WTC11 (cell line): ENCODE results near the gene SRSF1. TPM values are rescaled to one million over a fixed set of nuclear protein-coding genes. Genes with fewer than 3 reads are reported as not detected.

ENCODE experiments used
- ATAC-seq: fragments of 200-7000 bp; cut with Tn5 transposase; 2 replicates; pipeline ENCODE4 v1.10.0; 2021; ENCODE audit warnings: mild to moderate bottlenecking, moderate library complexity
- CTCF ChIA-PET: fragments of 300-600 bp; sonication (Branson Sonifier 250); formaldehyde crosslinking; loops from one replicate; lab custom pipeline; 2021; ENCODE audit warnings: antibody characterized with exemption; lab: Charles Lee
- POLR2A ChIA-PET: fragments of 350-600 bp; sonication (Branson Sonifier 250); formaldehyde crosslinking; loops from one replicate; lab custom pipeline; 2021; ENCODE audit warnings: antibody characterized with exemption; lab: Charles Lee
- DNase-seq: peaks from one replicate; pipeline ENCODE4 v3.0.0; 2021; ENCODE audit warnings: low spot score
- H3K27ac Mint-ChIP-seq: 2 replicates; pipeline ENCODE4 v1.8.0; 2021; ENCODE audit warnings: mixed read lengths
- H3K27me3 Mint-ChIP-seq: 2 replicates; pipeline ENCODE4 v1.8.0; 2021; ENCODE audit warnings: low read depth, mild to moderate bottlenecking, moderate library complexity, mixed read lengths
- H3K36me3 Mint-ChIP-seq: 2 replicates; pipeline ENCODE4 v1.8.0; 2021; ENCODE audit warnings: mixed read lengths
- H3K4me1 Mint-ChIP-seq: 2 replicates; pipeline ENCODE4 v1.8.0; 2022; ENCODE audit warnings: mixed read lengths
- H3K4me3 Mint-ChIP-seq: 2 replicates; pipeline ENCODE4 v1.8.0; 2021; ENCODE audit warnings: mild to moderate bottlenecking, moderate library complexity, mixed read lengths
- H3K9me3 Mint-ChIP-seq: 2 replicates; pipeline ENCODE4 v1.8.0; 2021; ENCODE audit warnings: mixed read lengths
- ESRRA ChIP-seq: sonication (generic); formaldehyde crosslinking; IDR thresholded peaks from 2 replicates; pipeline ENCODE4 v1.8.1; 2022; ENCODE audit warnings: mild to moderate bottlenecking, missing genetic modification reagents, borderline replicate concordance
- FOXK1 ChIP-seq: sonication (generic); formaldehyde crosslinking; IDR thresholded peaks from 2 replicates; pipeline ENCODE4 v1.8.0; 2022; ENCODE audit warnings: mild to moderate bottlenecking, moderate library complexity, missing genetic modification reagents
- HMGA2 ChIP-seq: fragments of 250-450 bp; sonication (Bioruptor Pico); IDR thresholded peaks from 2 replicates; pipeline ENCODE4 v1.4.0; 2021; ENCODE audit warnings: mild to moderate bottlenecking, moderate library complexity
- NR1H2 ChIP-seq: sonication (generic); formaldehyde crosslinking; IDR thresholded peaks from 2 replicates; pipeline ENCODE4 v1.9.0; 2021; ENCODE audit warnings: mild to moderate bottlenecking, moderate library complexity, missing genetic modification reagents
- PRRX2 ChIP-seq: fragments of 250-450 bp; sonication (Bioruptor Pico); IDR thresholded peaks from 2 replicates; pipeline ENCODE4 v1.8.0; 2021; ENCODE audit warnings: mild to moderate bottlenecking
- RORB ChIP-seq: fragments of 250-450 bp; sonication (Bioruptor Pico); IDR thresholded peaks from 2 replicates; pipeline ENCODE4 v1.9.0; 2021; ENCODE audit warnings: mild to moderate bottlenecking
- SP1 ChIP-seq: sonication (generic); formaldehyde crosslinking; conservative IDR thresholded peaks from 2 replicates; pipeline ENCODE4 v1.8.1; 2022; ENCODE audit warnings: missing genetic modification reagents
- TP53 ChIP-seq: sonication (generic); formaldehyde crosslinking; IDR thresholded peaks from 2 replicates; pipeline ENCODE4 v1.8.1; 2023; ENCODE audit warnings: mild to moderate bottlenecking, missing genetic modification reagents
- total RNA-seq: library from RNA; stranded (reverse); gene quantifications from 3 replicates; pipeline ENCODE4 v1.2.3, GENCODE V29; 2021
- TF ChIP-seq, protein P1 (sequence below): sonication (generic); formaldehyde crosslinking; IDR thresholded peaks from 2 replicates; pipeline ENCODE4 v1.8.0; 2022; ENCODE audit warnings: missing genetic modification reagents
- TF ChIP-seq, protein P2 (sequence below): sonication (generic); formaldehyde crosslinking; conservative IDR thresholded peaks from 2 replicates; pipeline ENCODE4 v1.8.1; 2022; ENCODE audit warnings: mild to moderate bottlenecking, missing genetic modification reagents
- TF ChIP-seq, protein P3 (sequence below): sonication (generic); formaldehyde crosslinking; IDR thresholded peaks from 2 replicates; pipeline ENCODE4 v1.8.0; 2023; ENCODE audit warnings: mild to moderate bottlenecking, missing genetic modification reagents
- TF ChIP-seq, protein P4 (sequence below): sonication (generic); formaldehyde crosslinking; IDR thresholded peaks from 2 replicates; pipeline ENCODE4 v1.8.1; 2023; ENCODE audit warnings: mild to moderate bottlenecking, missing genetic modification reagents
- TF ChIP-seq, protein P5 (sequence below): sonication (generic); formaldehyde crosslinking; IDR thresholded peaks from 2 replicates; pipeline ENCODE4 v1.8.1; 2022; ENCODE audit warnings: missing genetic modification reagents, borderline replicate concordance

SRSF1 gene
- total RNA-seq, 1 experiment from 2014 or later, result 387 TPM

DNA sequence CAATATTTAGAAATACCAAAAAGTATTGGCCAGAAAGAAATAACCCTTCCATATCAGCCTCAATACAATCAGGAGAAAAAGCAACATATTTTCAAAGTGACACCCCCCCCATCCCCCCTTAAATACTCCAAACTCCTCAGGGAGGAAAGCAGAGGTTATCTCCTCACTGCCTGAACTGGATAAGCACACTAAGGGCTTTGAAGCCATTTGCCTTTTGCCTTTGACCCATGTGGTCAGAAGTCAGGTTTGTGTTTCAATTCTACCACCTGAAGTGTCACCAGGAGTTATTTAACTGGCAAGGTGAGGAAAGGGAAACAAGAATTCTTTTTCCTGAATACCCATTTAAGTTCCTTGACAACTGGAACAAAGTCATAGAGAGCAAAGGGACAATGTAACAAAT lies 15.5 kb downstream of the SRSF1 start (continued):
- TF ChIP-seq, protein P1, sequence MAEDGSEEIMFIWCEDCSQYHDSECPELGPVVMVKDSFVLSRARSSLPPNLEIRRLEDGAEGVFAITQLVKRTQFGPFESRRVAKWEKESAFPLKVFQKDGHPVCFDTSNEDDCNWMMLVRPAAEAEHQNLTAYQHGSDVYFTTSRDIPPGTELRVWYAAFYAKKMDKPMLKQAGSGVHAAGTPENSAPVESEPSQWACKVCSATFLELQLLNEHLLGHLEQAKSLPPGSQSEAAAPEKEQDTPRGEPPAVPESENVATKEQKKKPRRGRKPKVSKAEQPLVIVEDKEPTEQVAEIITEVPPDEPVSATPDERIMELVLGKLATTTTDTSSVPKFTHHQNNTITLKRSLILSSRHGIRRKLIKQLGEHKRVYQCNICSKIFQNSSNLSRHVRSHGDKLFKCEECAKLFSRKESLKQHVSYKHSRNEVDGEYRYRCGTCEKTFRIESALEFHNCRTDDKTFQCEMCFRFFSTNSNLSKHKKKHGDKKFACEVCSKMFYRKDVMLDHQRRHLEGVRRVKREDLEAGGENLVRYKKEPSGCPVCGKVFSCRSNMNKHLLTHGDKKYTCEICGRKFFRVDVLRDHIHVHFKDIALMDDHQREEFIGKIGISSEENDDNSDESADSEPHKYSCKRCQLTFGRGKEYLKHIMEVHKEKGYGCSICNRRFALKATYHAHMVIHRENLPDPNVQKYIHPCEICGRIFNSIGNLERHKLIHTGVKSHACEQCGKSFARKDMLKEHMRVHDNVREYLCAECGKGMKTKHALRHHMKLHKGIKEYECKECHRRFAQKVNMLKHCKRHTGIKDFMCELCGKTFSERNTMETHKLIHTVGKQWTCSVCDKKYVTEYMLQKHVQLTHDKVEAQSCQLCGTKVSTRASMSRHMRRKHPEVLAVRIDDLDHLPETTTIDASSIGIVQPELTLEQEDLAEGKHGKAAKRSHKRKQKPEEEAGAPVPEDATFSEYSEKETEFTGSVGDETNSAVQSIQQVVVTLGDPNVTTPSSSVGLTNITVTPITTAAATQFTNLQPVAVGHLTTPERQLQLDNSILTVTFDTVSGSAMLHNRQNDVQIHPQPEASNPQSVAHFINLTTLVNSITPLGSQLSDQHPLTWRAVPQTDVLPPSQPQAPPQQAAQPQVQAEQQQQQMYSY (CRISPR knock-in tag), result no peak
- TF ChIP-seq SP1 (CRISPR knock-in tag) (no peak), HMGA2 (CRISPR knock-in tag) (no peak), RORB (CRISPR knock-in tag) (no peak), FOXK1 (CRISPR knock-in tag) (no peak), ESRRA (no peak), TP53 (CRISPR knock-in tag) (no peak)
- TF ChIP-seq, protein P2, sequence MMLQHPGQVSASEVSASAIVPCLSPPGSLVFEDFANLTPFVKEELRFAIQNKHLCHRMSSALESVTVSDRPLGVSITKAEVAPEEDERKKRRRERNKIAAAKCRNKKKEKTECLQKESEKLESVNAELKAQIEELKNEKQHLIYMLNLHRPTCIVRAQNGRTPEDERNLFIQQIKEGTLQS (CRISPR knock-in tag), result no peak
- TF ChIP-seq, protein P3, sequence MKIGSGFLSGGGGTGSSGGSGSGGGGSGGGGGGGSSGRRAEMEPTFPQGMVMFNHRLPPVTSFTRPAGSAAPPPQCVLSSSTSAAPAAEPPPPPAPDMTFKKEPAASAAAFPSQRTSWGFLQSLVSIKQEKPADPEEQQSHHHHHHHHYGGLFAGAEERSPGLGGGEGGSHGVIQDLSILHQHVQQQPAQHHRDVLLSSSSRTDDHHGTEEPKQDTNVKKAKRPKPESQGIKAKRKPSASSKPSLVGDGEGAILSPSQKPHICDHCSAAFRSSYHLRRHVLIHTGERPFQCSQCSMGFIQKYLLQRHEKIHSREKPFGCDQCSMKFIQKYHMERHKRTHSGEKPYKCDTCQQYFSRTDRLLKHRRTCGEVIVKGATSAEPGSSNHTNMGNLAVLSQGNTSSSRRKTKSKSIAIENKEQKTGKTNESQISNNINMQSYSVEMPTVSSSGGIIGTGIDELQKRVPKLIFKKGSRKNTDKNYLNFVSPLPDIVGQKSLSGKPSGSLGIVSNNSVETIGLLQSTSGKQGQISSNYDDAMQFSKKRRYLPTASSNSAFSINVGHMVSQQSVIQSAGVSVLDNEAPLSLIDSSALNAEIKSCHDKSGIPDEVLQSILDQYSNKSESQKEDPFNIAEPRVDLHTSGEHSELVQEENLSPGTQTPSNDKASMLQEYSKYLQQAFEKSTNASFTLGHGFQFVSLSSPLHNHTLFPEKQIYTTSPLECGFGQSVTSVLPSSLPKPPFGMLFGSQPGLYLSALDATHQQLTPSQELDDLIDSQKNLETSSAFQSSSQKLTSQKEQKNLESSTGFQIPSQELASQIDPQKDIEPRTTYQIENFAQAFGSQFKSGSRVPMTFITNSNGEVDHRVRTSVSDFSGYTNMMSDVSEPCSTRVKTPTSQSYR, result no peak
- TF ChIP-seq, protein P4, sequence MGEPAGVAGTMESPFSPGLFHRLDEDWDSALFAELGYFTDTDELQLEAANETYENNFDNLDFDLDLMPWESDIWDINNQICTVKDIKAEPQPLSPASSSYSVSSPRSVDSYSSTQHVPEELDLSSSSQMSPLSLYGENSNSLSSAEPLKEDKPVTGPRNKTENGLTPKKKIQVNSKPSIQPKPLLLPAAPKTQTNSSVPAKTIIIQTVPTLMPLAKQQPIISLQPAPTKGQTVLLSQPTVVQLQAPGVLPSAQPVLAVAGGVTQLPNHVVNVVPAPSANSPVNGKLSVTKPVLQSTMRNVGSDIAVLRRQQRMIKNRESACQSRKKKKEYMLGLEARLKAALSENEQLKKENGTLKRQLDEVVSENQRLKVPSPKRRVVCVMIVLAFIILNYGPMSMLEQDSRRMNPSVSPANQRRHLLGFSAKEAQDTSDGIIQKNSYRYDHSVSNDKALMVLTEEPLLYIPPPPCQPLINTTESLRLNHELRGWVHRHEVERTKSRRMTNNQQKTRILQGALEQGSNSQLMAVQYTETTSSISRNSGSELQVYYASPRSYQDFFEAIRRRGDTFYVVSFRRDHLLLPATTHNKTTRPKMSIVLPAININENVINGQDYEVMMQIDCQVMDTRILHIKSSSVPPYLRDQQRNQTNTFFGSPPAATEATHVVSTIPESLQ (CRISPR knock-in tag), result no peak
- TF ChIP-seq, all 79 proteins: peak for 0

DNA sequence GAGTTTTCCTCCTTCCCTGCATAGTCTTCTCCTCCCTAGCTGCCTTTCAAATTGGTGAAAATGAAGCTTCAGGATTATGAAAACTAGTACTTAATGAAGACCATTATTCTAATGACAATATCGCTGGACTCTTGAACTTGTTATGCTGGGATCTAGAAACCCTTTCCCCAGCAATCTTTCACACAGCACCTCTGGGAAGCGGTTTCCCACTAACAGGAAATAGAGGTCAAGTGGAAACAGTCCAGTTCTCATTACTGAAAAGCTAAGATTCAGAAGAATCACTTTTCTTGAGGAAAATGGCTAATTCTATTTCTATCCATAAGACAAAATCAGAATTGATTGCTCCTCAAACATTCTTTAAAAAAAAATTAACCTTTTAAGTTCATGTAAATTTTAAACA lies 17.0 kb downstream of the SRSF1 start:
- Mint-ChIP-seq H3K4me1 (peaks cover 69% of the 10 kb centered on the region), H3K27ac (peak overlapping the region; percentile 64), H3K9me3 (no peaks in the 10 kb centered on the region), H3K27me3 (no peaks in the 10 kb centered on the region), H3K4me3 (peak overlapping the region; percentile 31; the same call in 1 of the 2 replicates), H3K36me3 (no peaks in the 10 kb centered on the region)
- ATAC-seq (no peak), DNase-seq (no peak)
- TF ChIP-seq, protein P5, sequence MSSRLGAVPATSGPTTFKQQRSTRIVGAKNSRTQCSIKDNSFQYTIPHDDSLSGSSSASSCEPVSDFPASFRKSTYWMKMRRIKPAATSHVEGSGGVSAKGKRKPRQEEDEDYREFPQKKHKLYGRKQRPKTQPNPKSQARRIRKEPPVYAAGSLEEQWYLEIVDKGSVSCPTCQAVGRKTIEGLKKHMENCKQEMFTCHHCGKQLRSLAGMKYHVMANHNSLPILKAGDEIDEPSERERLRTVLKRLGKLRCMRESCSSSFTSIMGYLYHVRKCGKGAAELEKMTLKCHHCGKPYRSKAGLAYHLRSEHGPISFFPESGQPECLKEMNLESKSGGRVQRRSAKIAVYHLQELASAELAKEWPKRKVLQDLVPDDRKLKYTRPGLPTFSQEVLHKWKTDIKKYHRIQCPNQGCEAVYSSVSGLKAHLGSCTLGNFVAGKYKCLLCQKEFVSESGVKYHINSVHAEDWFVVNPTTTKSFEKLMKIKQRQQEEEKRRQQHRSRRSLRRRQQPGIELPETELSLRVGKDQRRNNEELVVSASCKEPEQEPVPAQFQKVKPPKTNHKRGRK (CRISPR knock-in tag), result no peak
- TF ChIP-seq RORB (CRISPR knock-in tag) (no peak), NR1H2 (CRISPR knock-in tag) (no peak), PRRX2 (no peak)
- POLR2A ChIA-PET, result interaction anchor here (0.9 to 1.6 kb wide), 2 partner anchors 9 to 115 kb away, joined by 3 to 4 read pairs; no protein-coding TSS in a partner anchor
- CTCF ChIA-PET, result interaction anchor here (1.0 to 3.5 kb wide), 7 partner anchors 10 to 132 kb away, joined by 3 to 23 read pairs (median 3); partner anchors contain the start of gene CUEDC1
